WTC11 (cell line): ENCODE measurements around the gene PAPPA2. TPM values are rescaled to one million over a fixed set of nuclear protein-coding genes. Genes with fewer than 3 reads are reported as not detected.

ENCODE experiments used
- ATAC-seq: fragments of 200-7000 bp; cut with Tn5 transposase; 2 replicates; pipeline ENCODE4 v1.10.0; 2021; ENCODE audit warnings: mild to moderate bottlenecking, moderate library complexity
- CTCF ChIA-PET: fragments of 300-600 bp; sonication (Branson Sonifier 250); formaldehyde crosslinking; loops from one replicate; lab custom pipeline; 2021; ENCODE audit warnings: antibody characterized with exemption; lab: Charles Lee
- POLR2A ChIA-PET: fragments of 350-600 bp; sonication (Branson Sonifier 250); formaldehyde crosslinking; loops from one replicate; lab custom pipeline; 2021; ENCODE audit warnings: antibody characterized with exemption; lab: Charles Lee
- DNase-seq: peaks from one replicate; pipeline ENCODE4 v3.0.0; 2021; ENCODE audit warnings: low spot score
- H3K27ac Mint-ChIP-seq: 2 replicates; pipeline ENCODE4 v1.8.0; 2021; ENCODE audit warnings: mixed read lengths
- H3K27me3 Mint-ChIP-seq: 2 replicates; pipeline ENCODE4 v1.8.0; 2021; ENCODE audit warnings: low read depth, mild to moderate bottlenecking, moderate library complexity, mixed read lengths
- H3K36me3 Mint-ChIP-seq: 2 replicates; pipeline ENCODE4 v1.8.0; 2021; ENCODE audit warnings: mixed read lengths
- H3K4me1 Mint-ChIP-seq: 2 replicates; pipeline ENCODE4 v1.8.0; 2022; ENCODE audit warnings: mixed read lengths
- H3K4me3 Mint-ChIP-seq: 2 replicates; pipeline ENCODE4 v1.8.0; 2021; ENCODE audit warnings: mild to moderate bottlenecking, moderate library complexity, mixed read lengths
- H3K9me3 Mint-ChIP-seq: 2 replicates; pipeline ENCODE4 v1.8.0; 2021; ENCODE audit warnings: mixed read lengths
- AR ChIP-seq: fragments of 250-450 bp; sonication (Bioruptor Pico); IDR thresholded peaks from 2 replicates; pipeline ENCODE4 v1.9.0; 2021; ENCODE audit warnings: mild to moderate bottlenecking
- ATF1 ChIP-seq: sonication (generic); formaldehyde crosslinking; IDR thresholded peaks from 2 replicates; pipeline ENCODE4 v1.8.1; 2023; ENCODE audit warnings: mild to moderate bottlenecking, moderate library complexity, missing genetic modification reagents
- ATF2 ChIP-seq: sonication (generic); formaldehyde crosslinking; IDR thresholded peaks from 2 replicates; pipeline ENCODE4 v1.8.1; 2022; ENCODE audit warnings: low read depth, missing genetic modification reagents, borderline replicate concordance
- CREB1 ChIP-seq: sonication (generic); formaldehyde crosslinking; IDR thresholded peaks from 2 replicates; pipeline ENCODE4 v1.8.0; 2023; ENCODE audit warnings: mild to moderate bottlenecking, missing genetic modification reagents
- E2F1 ChIP-seq: sonication (generic); formaldehyde crosslinking; IDR thresholded peaks from 2 replicates; pipeline ENCODE4 v1.8.0; 2022; ENCODE audit warnings: mild to moderate bottlenecking, missing genetic modification reagents
- E2F5 ChIP-seq: sonication (generic); formaldehyde crosslinking; IDR thresholded peaks from 2 replicates; pipeline ENCODE4 v1.8.1; 2022; ENCODE audit warnings: mild to moderate bottlenecking, moderate library complexity, missing genetic modification reagents
- ETV6 ChIP-seq: sonication (generic); formaldehyde crosslinking; IDR thresholded peaks from 2 replicates; pipeline ENCODE4 v1.8.1; 2022; ENCODE audit warnings: mild to moderate bottlenecking, missing genetic modification reagents
- FOXJ3 ChIP-seq: sonication (generic); formaldehyde crosslinking; IDR thresholded peaks from 2 replicates; pipeline ENCODE4 v1.9.0; 2021; ENCODE audit warnings: missing genetic modification reagents, mild to moderate bottlenecking, borderline replicate concordance
- GABPB1 ChIP-seq: sonication (generic); formaldehyde crosslinking; IDR thresholded peaks from 2 replicates; pipeline ENCODE4 v1.8.1; 2023; ENCODE audit warnings: mild to moderate bottlenecking, missing genetic modification reagents
- HMGXB4 ChIP-seq: sonication (generic); formaldehyde crosslinking; IDR thresholded peaks from 2 replicates; pipeline ENCODE4 v1.8.1; 2023; ENCODE audit warnings: mild to moderate bottlenecking, moderate library complexity, missing genetic modification reagents
- MAX ChIP-seq: sonication (generic); formaldehyde crosslinking; IDR thresholded peaks from 2 replicates; pipeline ENCODE4 v1.8.0; 2022; ENCODE audit warnings: mild to moderate bottlenecking, missing genetic modification reagents
- MXD4 ChIP-seq: fragments of 250-450 bp; sonication (Bioruptor Pico); IDR thresholded peaks from 2 replicates; pipeline ENCODE4 v1.8.0; 2021; ENCODE audit warnings: mild to moderate bottlenecking, moderate library complexity, borderline replicate concordance
- RORB ChIP-seq: fragments of 250-450 bp; sonication (Bioruptor Pico); IDR thresholded peaks from 2 replicates; pipeline ENCODE4 v1.9.0; 2021; ENCODE audit warnings: mild to moderate bottlenecking
- SOX15 ChIP-seq: fragments of 250-450 bp; sonication (Bioruptor Pico); IDR thresholded peaks from 2 replicates; pipeline ENCODE4 v1.9.0; 2021; ENCODE audit warnings: mild to moderate bottlenecking
- ZBTB43 ChIP-seq: sonication (generic); formaldehyde crosslinking; IDR thresholded peaks from 2 replicates; pipeline ENCODE4 v1.8.1; 2023; ENCODE audit warnings: mild to moderate bottlenecking, missing genetic modification reagents
- ZNF263 ChIP-seq: sonication (generic); formaldehyde crosslinking; IDR thresholded peaks from 2 replicates; pipeline ENCODE4 v1.8.1; 2022; ENCODE audit warnings: low read depth, mild to moderate bottlenecking, moderate library complexity, missing genetic modification reagents
- ZNF281 ChIP-seq: sonication (generic); formaldehyde crosslinking; IDR thresholded peaks from 2 replicates; pipeline ENCODE4 v1.8.0; 2023; ENCODE audit warnings: mild to moderate bottlenecking, missing genetic modification reagents
- ZNF532 ChIP-seq: fragments of 250-450 bp; sonication (Bioruptor Pico); IDR thresholded peaks from 2 replicates; pipeline ENCODE4 v1.9.0; 2021; ENCODE audit warnings: mild to moderate bottlenecking, borderline replicate concordance
- total RNA-seq: library from RNA; stranded (reverse); gene quantifications from 3 replicates; pipeline ENCODE4 v1.2.3, GENCODE V29; 2021

The PAPPA2 gene
- total RNA-seq, 1 experiment from 2014 or later: 0.74 TPM

- H3K4me3 Mint-ChIP-seq: no peak overlapping the region
- no peaks in the 10 kb centered on the region for H3K4me1 Mint-ChIP-seq
- no peaks in the 10 kb centered on the region for H3K36me3 Mint-ChIP-seq
- TF ChIP-seq AR (CRISPR knock-in tag) (no peak), ZNF281 (CRISPR knock-in tag) (no peak), ZNF532 (CRISPR knock-in tag) (no peak), ETV6 (no peak), RORB (CRISPR knock-in tag) (no peak), ZBTB43 (no peak), ATF1 (CRISPR knock-in tag) (no peak), MXD4 (CRISPR knock-in tag) (no peak), ZNF263 (CRISPR knock-in tag) (no peak), MAX (CRISPR knock-in tag) (no peak), SOX15 (CRISPR knock-in tag) (no peak), CREB1 (no peak), E2F5 (CRISPR knock-in tag) (no peak), FOXJ3 (CRISPR knock-in tag) (no peak), HMGXB4 (CRISPR knock-in tag) (no peak), GABPB1 (CRISPR knock-in tag) (no peak), ATF2 (CRISPR knock-in tag) (no peak), E2F1 (CRISPR knock-in tag) (no peak)
- H3K27me3 Mint-ChIP-seq: no peaks in the 10 kb centered on the region; the same call in 1 of the 2 replicates
- CTCF ChIA-PET: no interaction called here
- no peak overlapping the region for H3K27ac Mint-ChIP-seq
- ATAC-seq (no peak), DNase-seq (no peak)
- no peaks in the 10 kb centered on the region for H3K9me3 Mint-ChIP-seq
- POLR2A ChIA-PET: no interaction called here
Measured at GRCh38 chr1:176852124-176852523, 389.1 kb downstream of the PAPPA2 start.
